ENCODE measurements around the gene PLOD1.

The PLOD1 gene

GRCh38 chr1:11979851-11980675, 45.5 kb downstream of the PLOD1 start, which contains the start of gene MFN2:
TSS of gene MFN2 (plus strand) at chr1:11980444. CDS start at chr1:11989169, 8,725 bp downstream.
- peak; percentile 89 to 91 for DNase-seq

- DNase-seq: no peak
These were observed 46.1 kb downstream of the PLOD1 start for GRCh38 chr1:11980676-11980972.

- DNase-seq: no peak
These were observed 47.0 kb downstream of the PLOD1 start for GRCh38 chr1:11981378-11982009.

GRCh38 chr1:11982010-11982392, 47.5 kb downstream of the PLOD1 start:
- no peak for DNase-seq

GRCh38 chr1:11984121-11984520, 49.6 kb downstream of the PLOD1 start:
- no peak for DNase-seq

- no peak for DNase-seq
These were observed 50.1 kb downstream of the PLOD1 start for GRCh38 chr1:11984576-11984975.

GRCh38 chr1:11985171-11985570, 50.7 kb downstream of the PLOD1 start:
- DNase-seq: no peak

GRCh38 chr1:11985851-11986250, 51.3 kb downstream of the PLOD1 start:
- DNase-seq: no peak

- no peak for DNase-seq
These were observed 55.2 kb downstream of the PLOD1 start for GRCh38 chr1:11989669-11990068.

- DNase-seq: no peak
These were observed 56.0 kb downstream of the PLOD1 start for GRCh38 chr1:11990303-11991032.

- DNase-seq: no peak
These were observed 57.6 kb downstream of the PLOD1 start for GRCh38 chr1:11991969-11992676.

- DNase-seq: no peak
These were observed 62.7 kb downstream of the PLOD1 start for GRCh38 chr1:11997081-11997850.

GRCh38 chr1:11998636-11999035, 64.1 kb downstream of the PLOD1 start:
- DNase-seq: no peak

GRCh38 chr1:11999236-11999635, 64.7 kb downstream of the PLOD1 start:
- no peak for DNase-seq

- DNase-seq: peak; percentile 18 to 41
These were observed 66.9 kb downstream of the PLOD1 start for GRCh38 chr1:12001249-12001917.

- DNase-seq: no peak
These were observed 67.5 kb downstream of the PLOD1 start for GRCh38 chr1:12001996-12002493.

- no peak for DNase-seq
These were observed 69.2 kb downstream of the PLOD1 start for GRCh38 chr1:12003762-12004161.

GRCh38 chr1:12005488-12006166, 71.1 kb downstream of the PLOD1 start:
- DNase-seq: no peak

- no peak for DNase-seq
These were observed 71.8 kb downstream of the PLOD1 start for GRCh38 chr1:12006167-12006921.

- DNase-seq: no peak
These were observed 72.7 kb downstream of the PLOD1 start for GRCh38 chr1:12007204-12007603.

All from activated CD4-positive, alpha-beta T cell treated with anti-CD3 and anti-CD28 coated beads, Interleukin-2, amount 50 U/mL, for 4 hours (primary cell).